ENCODE data around the gene RNF208. TPM values are rescaled to one million over a fixed set of nuclear protein-coding genes. Genes with fewer than 3 reads are reported as not detected.
"Not testable (repeated sequence)": the region's sequence is repeated elsewhere in the genome, so short reads cannot be mapped to it uniquely, and the experiment has no call there.

Gene RNF208
- polyA plus RNA-seq, 3 donors, result 1.5 TPM; not detected in 2

GRCh38 chr9:137240841-137241489, 18.9 kb upstream of the RNF208 start, which contains the start of gene TUBB4B:
Gene TUBB4B, plus strand, starts transcription at chr9:137241287. Its CDS starts 74 bp downstream, at chr9:137241361.
- Histone ChIP-seq H3K27me3 (ENCODE audit: control insufficient read depth in 2 of 2, insufficient read depth in 2 of 2, low read length in 2 of 2) (no peaks in the 10 kb centered on the region), H2AFZ (ENCODE audit: insufficient read depth, low read depth, low read length, poor library complexity, severe bottlenecking) (peak within 1 kb of the TSS; percentile 88), H3K9ac (ENCODE audit: insufficient read depth, low read length, poor library complexity, severe bottlenecking) (peak within 1 kb of the TSS; percentile 91), H3K4me2 (replicated peaks; ENCODE audit: extremely low read depth, low read length, poor library complexity, severe bottlenecking) (peak within 1 kb of the TSS; percentile 97), H3K9me3 (replicated peaks in 1 of 2; ENCODE audit: control insufficient read depth in 1 of 2, insufficient read depth in 1 of 2, low read length in 2 of 2) (no peaks in the 10 kb centered on the region), H4K20me1 (ENCODE audit: insufficient read depth, low read length) (peaks cover 33% of the 10 kb centered on the region), H3K4me3 (replicated peaks in 1 of 3; ENCODE audit: low read depth in 2 of 3, low read length in 3 of 3) (peak within 1 kb of the TSS; percentile 82 to 94 (median 90)), H3K27ac (ENCODE audit: low read depth in 1 of 2, low read length in 2 of 2) (peak within 1 kb of the TSS; percentile 68 to 94), H3K79me2 (ENCODE audit: insufficient read depth, low read length) (peaks cover 34% of the 10 kb centered on the region), H3K4me1 (ENCODE audit: control insufficient read depth in 1 of 2, insufficient read depth in 2 of 2, low read length in 2 of 2) (peaks cover 49 to 63% of the 10 kb centered on the region in 2 donors), H3K36me3 (replicated peaks in 1 of 2; ENCODE audit: control insufficient read depth in 1 of 2, insufficient read depth in 2 of 2, low read length in 2 of 2) (peaks cover 18 to 19% of the 10 kb centered on the region in 2 donors)
- Mint-ChIP-seq H3K27me3 (ENCODE audit: low read depth in 3 of 3) (peaks cover 1 to 3% (median 2%) of the 10 kb centered on the region in 3 donors), H3K4me3 (peak within 1 kb of the TSS; percentile 84 to 85), H3K4me1 (peaks cover 47% of the 10 kb centered on the region), H3K9me3 (peaks cover 0 to 3% (median 0%) of the 10 kb centered on the region in 7 donors), H3K27ac (peak within 1 kb of the TSS; percentile 77 to 93 (median 90)), H3K36me3 (peaks cover 15 to 18% of the 10 kb centered on the region in 2 donors)
- DNase-seq, result peak; percentile 100
- TF ChIP-seq CTCF (IDR thresholded peaks at IDR 0.05), result no peak
- under 1% methylated on average over 67 of the region's 67 CpGs for WGBS (ENCODE audit: insufficient coverage)
- intact Hi-C loops (cut with micrococcal nuclease), result loop anchor here (1.0 to 5.0 kb wide), 4 partner anchors 14 to 39 kb away; partner anchors contain the start of genes NELFB (in 2 of the 2) and TPRN (in 1 of the 2)

- Histone ChIP-seq H3K27me3 (ENCODE audit: control insufficient read depth in 2 of 2, insufficient read depth in 2 of 2, low read length in 2 of 2) (no peaks in the 10 kb centered on the region), H4K20me1 (ENCODE audit: insufficient read depth, low read length) (peaks cover 33% of the 10 kb centered on the region), H2AFZ (ENCODE audit: insufficient read depth, low read depth, low read length, poor library complexity, severe bottlenecking) (peak overlapping the region; percentile 88), H3K4me1 (ENCODE audit: control insufficient read depth in 1 of 2, insufficient read depth in 2 of 2, low read length in 2 of 2) (peaks cover 49 to 63% of the 10 kb centered on the region in 2 donors), H3K4me2 (replicated peaks; ENCODE audit: extremely low read depth, low read length, poor library complexity, severe bottlenecking) (peak overlapping the region; percentile 96), H3K9ac (ENCODE audit: insufficient read depth, low read length, poor library complexity, severe bottlenecking) (peak overlapping the region; percentile 74), H3K36me3 (replicated peaks in 1 of 2; ENCODE audit: control insufficient read depth in 1 of 2, insufficient read depth in 2 of 2, low read length in 2 of 2) (peaks cover 18 to 19% of the 10 kb centered on the region in 2 donors), H3K9me3 (replicated peaks in 1 of 2; ENCODE audit: control insufficient read depth in 1 of 2, insufficient read depth in 1 of 2, low read length in 2 of 2) (no peaks in the 10 kb centered on the region), H3K27ac (ENCODE audit: low read depth in 1 of 2, low read length in 2 of 2) (peak overlapping the region; percentile 68 to 82), H3K4me3 (replicated peaks in 1 of 3; ENCODE audit: low read depth in 2 of 3, low read length in 3 of 3) (peak overlapping the region; percentile 52 to 80 (median 59)), H3K79me2 (ENCODE audit: insufficient read depth, low read length) (peaks cover 34% of the 10 kb centered on the region)
- peak; percentile 42 to 65 (median 53) for DNase-seq
- peak; percentile 20 for TF ChIP-seq CTCF (IDR thresholded peaks at IDR 0.05)
- Mint-ChIP-seq H3K27me3 (ENCODE audit: low read depth in 3 of 3) (peaks cover 2 to 3% (median 2%) of the 10 kb centered on the region in 3 donors), H3K9me3 (peaks cover 0 to 3% (median 0%) of the 10 kb centered on the region in 7 donors), H3K4me3 (peak overlapping the region; percentile 67 to 76), H3K36me3 (peaks cover 15 to 18% of the 10 kb centered on the region in 2 donors), H3K4me1 (peaks cover 47% of the 10 kb centered on the region), H3K27ac (peak overlapping the region; percentile 6 to 84 (median 45))
- WGBS (ENCODE audit: insufficient coverage), result under 1% methylated on average over 58 of the region's 58 CpGs
- intact Hi-C loops (cut with micrococcal nuclease), result loop anchor here (2.0 to 5.0 kb wide), 2 partner anchors 14 to 38 kb away; partner anchors contain the start of genes NELFB (in 1 of the 2) and TPRN (in 1 of the 2)
These were observed 18.3 kb upstream of the RNF208 start for GRCh38 chr9:137240318-137240840.

- Mint-ChIP-seq H3K36me3 (peaks cover 15 to 18% of the 10 kb centered on the region in 2 donors), H3K27ac (peak overlapping the region; percentile 6 to 84 (median 45)), H3K4me3 (peak overlapping the region; percentile 67 to 76), H3K4me1 (peaks cover 47% of the 10 kb centered on the region)
- Histone ChIP-seq H2AFZ (ENCODE audit: insufficient read depth, low read depth, low read length, poor library complexity, severe bottlenecking) (peak overlapping the region; percentile 88), H3K4me3 (replicated peaks in 1 of 3; ENCODE audit: low read depth in 2 of 3, low read length in 3 of 3) (peak overlapping the region; percentile 52 to 80 (median 59)), H3K27ac (ENCODE audit: low read depth in 1 of 2, low read length in 2 of 2) (peak overlapping the region; percentile 38 to 82), H3K4me2 (replicated peaks; ENCODE audit: extremely low read depth, low read length, poor library complexity, severe bottlenecking) (peak overlapping the region; percentile 96), H3K79me2 (ENCODE audit: insufficient read depth, low read length) (peaks cover 34% of the 10 kb centered on the region), H4K20me1 (ENCODE audit: insufficient read depth, low read length) (peaks cover 32% of the 10 kb centered on the region), H3K36me3 (replicated peaks in 1 of 2; ENCODE audit: control insufficient read depth in 1 of 2, insufficient read depth in 2 of 2, low read length in 2 of 2) (peaks cover 18 to 19% of the 10 kb centered on the region in 2 donors), H3K4me1 (ENCODE audit: control insufficient read depth in 1 of 2, insufficient read depth in 2 of 2, low read length in 2 of 2) (peaks cover 49 to 63% of the 10 kb centered on the region in 2 donors), H3K9ac (ENCODE audit: insufficient read depth, low read length, poor library complexity, severe bottlenecking) (peak overlapping the region; percentile 74)
- not testable (repeated sequence) for H3K9me3 Mint-ChIP-seq; H3K27me3 ChIP-seq (ENCODE audit: control insufficient read depth in 2 of 2, insufficient read depth in 2 of 2, low read length in 2 of 2); H3K27me3 Mint-ChIP-seq (ENCODE audit: low read depth in 3 of 3); DNase-seq; H3K9me3 ChIP-seq (replicated peaks in 1 of 2; ENCODE audit: control insufficient read depth in 1 of 2, insufficient read depth in 1 of 2, low read length in 2 of 2)
- 76% methylated on average over 8 of the region's 27 CpGs for WGBS (ENCODE audit: insufficient coverage)
- intact Hi-C loops (cut with micrococcal nuclease), result loop anchor here (2.0 to 5.0 kb wide), 4 partner anchors 15 to 117 kb away; partner anchors contain the start of genes ANAPC2 (in 1 of the 2), NELFB (in 1 of the 2), SSNA1 (in 1 of the 2) and TPRN (in 1 of the 2)
These were observed 17.6 kb upstream of the RNF208 start for GRCh38 chr9:137239541-137240200.
